ENCODE results near the gene SORBS2.

- no peak for TF ChIP-seq CTCF (IDR thresholded peaks at IDR 0.05)
- no peak for TF ChIP-seq POLR2AphosphoS5 (IDR thresholded peaks at IDR 0.05)
- no peak for TF ChIP-seq POLR2A (IDR thresholded peaks at IDR 0.05)
- no peak for TF ChIP-seq EP300 (IDR thresholded peaks at IDR 0.05)
Observed at GRCh38 chr4:185737489-185738037, 74.4 kb downstream of the SORBS2 start.

Measured in suprapubic skin (tissue), 4 donors.